ENCODE data around the gene OR1L4.

Gene OR1L4

GRCh38 chr9:122723690-122724089, at the start of gene OR1L4:
OR1L4 (plus strand) TSS chr9:122723990; CDS start chr9:122723990, 0 bp downstream.
- Histone ChIP-seq H3K27ac (ENCODE audit: low read depth in 2 of 2, low read length in 2 of 2) (no peak within 1 kb of the TSS), H3K27me3 (ENCODE audit: control insufficient read depth in 2 of 2, insufficient read depth in 2 of 2, low read length in 2 of 2) (no peaks in the 10 kb centered on the region), H3K36me3 (ENCODE audit: control insufficient read depth in 2 of 2, insufficient read depth in 2 of 2, low read length in 2 of 2) (no peaks in the 10 kb centered on the region), H3K9ac (ENCODE audit: low read depth in 1 of 2, low read length in 2 of 2) (no peak within 1 kb of the TSS), H3K4me1 (ENCODE audit: control insufficient read depth in 2 of 2, insufficient read depth in 2 of 2, low read length in 2 of 2) (no peaks in the 10 kb centered on the region), H3K4me3 (ENCODE audit: low read length in 2 of 2) (no peak within 1 kb of the TSS), H3K9me3 (ENCODE audit: control insufficient read depth in 2 of 2, low read length in 2 of 2) (peaks cover 13 to 17% of the 10 kb centered on the region in 2 donors)

- no peaks in the 10 kb centered on the region for H3K27me3 ChIP-seq (ENCODE audit: control insufficient read depth in 2 of 2, insufficient read depth in 2 of 2, low read length in 2 of 2)
- no peaks in the 10 kb centered on the region for H3K36me3 ChIP-seq (ENCODE audit: control insufficient read depth in 2 of 2, insufficient read depth in 2 of 2, low read length in 2 of 2)
- no peak overlapping the region for H3K27ac ChIP-seq (ENCODE audit: low read depth in 2 of 2, low read length in 2 of 2)
- H3K4me1 ChIP-seq (ENCODE audit: control insufficient read depth in 2 of 2, insufficient read depth in 2 of 2, low read length in 2 of 2), result no peaks in the 10 kb centered on the region
- H3K9ac ChIP-seq (ENCODE audit: low read depth in 1 of 2, low read length in 2 of 2), result no peak overlapping the region
- no peak overlapping the region for H3K4me3 ChIP-seq (ENCODE audit: low read length in 2 of 2)
- H3K9me3 ChIP-seq (ENCODE audit: control insufficient read depth in 2 of 2, low read length in 2 of 2), result no peaks in the 10 kb centered on the region
Measured at GRCh38 chr9:122684851-122685250, 38.9 kb upstream of the OR1L4 start.

GRCh38 chr9:122695696-122696095, 28.1 kb upstream of the OR1L4 start:
- no peaks in the 10 kb centered on the region for H3K9me3 ChIP-seq (ENCODE audit: control insufficient read depth in 2 of 2, low read length in 2 of 2)

GRCh38 chr9:122718038-122718437, 5.8 kb upstream of the OR1L4 start:
- no peak overlapping the region for H3K9ac ChIP-seq (ENCODE audit: low read depth in 1 of 2, low read length in 2 of 2)
- no peaks in the 10 kb centered on the region for H3K9me3 ChIP-seq (ENCODE audit: control insufficient read depth in 2 of 2, low read length in 2 of 2)
- H3K36me3 ChIP-seq (ENCODE audit: control insufficient read depth in 2 of 2, insufficient read depth in 2 of 2, low read length in 2 of 2), result no peaks in the 10 kb centered on the region
- no peaks in the 10 kb centered on the region for H3K27me3 ChIP-seq (ENCODE audit: control insufficient read depth in 2 of 2, insufficient read depth in 2 of 2, low read length in 2 of 2)
- H3K4me1 ChIP-seq (ENCODE audit: control insufficient read depth in 2 of 2, insufficient read depth in 2 of 2, low read length in 2 of 2), result no peaks in the 10 kb centered on the region
- no peak overlapping the region for H3K27ac ChIP-seq (ENCODE audit: low read depth in 2 of 2, low read length in 2 of 2)
- H3K4me3 ChIP-seq (ENCODE audit: low read length in 2 of 2), result no peak overlapping the region

More at GRCh38 chr9:122695696-122696095, 28.1 kb upstream of the OR1L4 start:
- Histone ChIP-seq H3K27me3 (ENCODE audit: control insufficient read depth in 2 of 2, insufficient read depth in 2 of 2, low read length in 2 of 2) (no peaks in the 10 kb centered on the region), H3K4me1 (ENCODE audit: control insufficient read depth in 2 of 2, insufficient read depth in 2 of 2, low read length in 2 of 2) (no peaks in the 10 kb centered on the region), H3K9ac (ENCODE audit: low read depth in 1 of 2, low read length in 2 of 2) (no peak overlapping the region), H3K27ac (ENCODE audit: low read depth in 2 of 2, low read length in 2 of 2) (no peak overlapping the region), H3K36me3 (ENCODE audit: control insufficient read depth in 2 of 2, insufficient read depth in 2 of 2, low read length in 2 of 2) (no peaks in the 10 kb centered on the region), H3K4me3 (ENCODE audit: low read length in 2 of 2) (no peak overlapping the region)

GRCh38 chr9:122719218-122719617, 4.6 kb upstream of the OR1L4 start:
- Histone ChIP-seq H3K27me3 (ENCODE audit: control insufficient read depth in 2 of 2, insufficient read depth in 2 of 2, low read length in 2 of 2) (no peaks in the 10 kb centered on the region), H3K27ac (ENCODE audit: low read depth in 2 of 2, low read length in 2 of 2) (no peak overlapping the region), H3K9me3 (ENCODE audit: control insufficient read depth in 2 of 2, low read length in 2 of 2) (no peaks in the 10 kb centered on the region), H3K9ac (ENCODE audit: low read depth in 1 of 2, low read length in 2 of 2) (no peak overlapping the region), H3K4me1 (ENCODE audit: control insufficient read depth in 2 of 2, insufficient read depth in 2 of 2, low read length in 2 of 2) (no peaks in the 10 kb centered on the region), H3K4me3 (ENCODE audit: low read length in 2 of 2) (no peak overlapping the region), H3K36me3 (ENCODE audit: control insufficient read depth in 2 of 2, insufficient read depth in 2 of 2, low read length in 2 of 2) (no peaks in the 10 kb centered on the region)

- H3K9me3 ChIP-seq (ENCODE audit: control insufficient read depth in 2 of 2, low read length in 2 of 2), result no peaks in the 10 kb centered on the region
- H3K4me3 ChIP-seq (ENCODE audit: low read length in 2 of 2), result no peak within 1 kb of the TSS
- no peaks in the 10 kb centered on the region for H3K4me1 ChIP-seq (ENCODE audit: control insufficient read depth in 2 of 2, insufficient read depth in 2 of 2, low read length in 2 of 2)
- no peak within 1 kb of the TSS for H3K9ac ChIP-seq (ENCODE audit: low read depth in 1 of 2, low read length in 2 of 2)
- no peaks in the 10 kb centered on the region for H3K36me3 ChIP-seq (ENCODE audit: control insufficient read depth in 2 of 2, insufficient read depth in 2 of 2, low read length in 2 of 2)
- H3K27ac ChIP-seq (ENCODE audit: low read depth in 2 of 2, low read length in 2 of 2), result no peak within 1 kb of the TSS
- H3K27me3 ChIP-seq (ENCODE audit: control insufficient read depth in 2 of 2, insufficient read depth in 2 of 2, low read length in 2 of 2), result no peaks in the 10 kb centered on the region
Measured at GRCh38 chr9:122742003-122742402, 18.2 kb downstream of the OR1L4 start, which contains the start of gene OR1L6. OR1L6 (plus strand) TSS chr9:122742303; CDS start chr9:122749848, 7,545 bp downstream.

GRCh38 chr9:122754825-122755224, 31.0 kb downstream of the OR1L4 start:
- no peaks in the 10 kb centered on the region for H3K4me1 ChIP-seq (ENCODE audit: control insufficient read depth in 2 of 2, insufficient read depth in 2 of 2, low read length in 2 of 2)
- H3K36me3 ChIP-seq (ENCODE audit: control insufficient read depth in 2 of 2, insufficient read depth in 2 of 2, low read length in 2 of 2), result no peaks in the 10 kb centered on the region
- no peaks in the 10 kb centered on the region for H3K9me3 ChIP-seq (ENCODE audit: control insufficient read depth in 2 of 2, low read length in 2 of 2)
- H3K9ac ChIP-seq (ENCODE audit: low read depth in 1 of 2, low read length in 2 of 2), result no peak overlapping the region
- no peaks in the 10 kb centered on the region for H3K27me3 ChIP-seq (ENCODE audit: control insufficient read depth in 2 of 2, insufficient read depth in 2 of 2, low read length in 2 of 2)
- H3K27ac ChIP-seq (ENCODE audit: low read depth in 2 of 2, low read length in 2 of 2), result no peak overlapping the region
- H3K4me3 ChIP-seq (ENCODE audit: low read length in 2 of 2), result no peak overlapping the region

GRCh38 chr9:122767817-122768216, 44.0 kb downstream of the OR1L4 start:
- no peak overlapping the region for H3K27ac ChIP-seq (ENCODE audit: low read depth in 2 of 2, low read length in 2 of 2)
- H3K9ac ChIP-seq (ENCODE audit: low read depth in 1 of 2, low read length in 2 of 2), result no peak overlapping the region
- H3K27me3 ChIP-seq (ENCODE audit: control insufficient read depth in 2 of 2, insufficient read depth in 2 of 2, low read length in 2 of 2), result no peaks in the 10 kb centered on the region
- H3K9me3 ChIP-seq (ENCODE audit: control insufficient read depth in 2 of 2, low read length in 2 of 2), result no peaks in the 10 kb centered on the region
- H3K4me3 ChIP-seq (ENCODE audit: low read length in 2 of 2), result no peak overlapping the region
- H3K4me1 ChIP-seq (ENCODE audit: control insufficient read depth in 2 of 2, insufficient read depth in 2 of 2, low read length in 2 of 2), result no peaks in the 10 kb centered on the region
- no peaks in the 10 kb centered on the region for H3K36me3 ChIP-seq (ENCODE audit: control insufficient read depth in 2 of 2, insufficient read depth in 2 of 2, low read length in 2 of 2)

Measured in mucosa of rectum (tissue), 2 donors.